Measurements from ENCODE around the gene PLXNA4. TPM values are rescaled to one million over a fixed set of nuclear protein-coding genes. Genes with fewer than 3 reads are reported as not detected.

PLXNA4 gene
- total RNA-seq, 2 donors from 2014 or later: 9.5 to 18.0 TPM

DNA sequence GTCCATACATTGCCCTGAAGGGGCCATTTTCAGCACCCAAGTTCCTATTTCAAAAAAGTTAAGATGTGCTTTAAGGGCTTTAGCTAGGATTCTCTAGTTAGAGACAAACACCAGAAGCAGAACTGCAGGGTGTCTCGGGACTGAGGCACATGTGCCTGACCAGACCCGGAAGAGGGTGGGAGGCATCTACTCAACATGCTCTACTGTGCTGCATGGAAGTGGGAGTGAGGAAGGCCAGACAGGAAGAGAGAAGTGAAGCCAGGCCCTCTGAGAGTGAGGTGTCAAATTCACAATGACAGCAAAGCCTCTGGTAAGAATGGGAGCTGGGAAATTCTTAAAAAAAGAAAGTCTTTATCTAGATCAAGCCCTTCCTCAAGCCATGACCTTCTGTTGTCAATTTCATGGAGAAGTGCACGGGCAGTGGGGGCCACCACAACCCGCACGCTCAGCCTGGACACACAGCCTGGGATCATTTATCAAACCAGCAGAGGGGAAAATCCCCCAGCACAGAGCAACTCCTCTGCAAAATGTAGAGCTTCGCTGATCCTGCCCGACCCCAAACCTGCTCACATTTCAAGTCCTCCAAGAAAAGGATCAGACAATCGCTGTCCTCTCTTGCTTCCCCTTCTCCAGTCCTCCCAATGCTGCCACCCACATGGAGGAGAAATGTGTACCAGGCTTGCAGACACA is 38.7 kb downstream of the PLXNA4 start:
- Histone ChIP-seq H3K27ac (no peak overlapping the region), H3K36me3 (no peaks in the 10 kb centered on the region), H3K4me1 (peaks cover 0 to 13% of the 10 kb centered on the region in 2 donors), H3K27me3 (no peaks in the 10 kb centered on the region), H3K4me3 (no peak overlapping the region), H3K9me3 (no peaks in the 10 kb centered on the region)
- DNase-seq (ENCODE audit: low spot score): no peak
- TF ChIP-seq, protein P1, sequence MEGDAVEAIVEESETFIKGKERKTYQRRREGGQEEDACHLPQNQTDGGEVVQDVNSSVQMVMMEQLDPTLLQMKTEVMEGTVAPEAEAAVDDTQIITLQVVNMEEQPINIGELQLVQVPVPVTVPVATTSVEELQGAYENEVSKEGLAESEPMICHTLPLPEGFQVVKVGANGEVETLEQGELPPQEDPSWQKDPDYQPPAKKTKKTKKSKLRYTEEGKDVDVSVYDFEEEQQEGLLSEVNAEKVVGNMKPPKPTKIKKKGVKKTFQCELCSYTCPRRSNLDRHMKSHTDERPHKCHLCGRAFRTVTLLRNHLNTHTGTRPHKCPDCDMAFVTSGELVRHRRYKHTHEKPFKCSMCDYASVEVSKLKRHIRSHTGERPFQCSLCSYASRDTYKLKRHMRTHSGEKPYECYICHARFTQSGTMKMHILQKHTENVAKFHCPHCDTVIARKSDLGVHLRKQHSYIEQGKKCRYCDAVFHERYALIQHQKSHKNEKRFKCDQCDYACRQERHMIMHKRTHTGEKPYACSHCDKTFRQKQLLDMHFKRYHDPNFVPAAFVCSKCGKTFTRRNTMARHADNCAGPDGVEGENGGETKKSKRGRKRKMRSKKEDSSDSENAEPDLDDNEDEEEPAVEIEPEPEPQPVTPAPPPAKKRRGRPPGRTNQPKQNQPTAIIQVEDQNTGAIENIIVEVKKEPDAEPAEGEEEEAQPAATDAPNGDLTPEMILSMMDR (IDR thresholded peaks at IDR 0.05): no peak

DNA sequence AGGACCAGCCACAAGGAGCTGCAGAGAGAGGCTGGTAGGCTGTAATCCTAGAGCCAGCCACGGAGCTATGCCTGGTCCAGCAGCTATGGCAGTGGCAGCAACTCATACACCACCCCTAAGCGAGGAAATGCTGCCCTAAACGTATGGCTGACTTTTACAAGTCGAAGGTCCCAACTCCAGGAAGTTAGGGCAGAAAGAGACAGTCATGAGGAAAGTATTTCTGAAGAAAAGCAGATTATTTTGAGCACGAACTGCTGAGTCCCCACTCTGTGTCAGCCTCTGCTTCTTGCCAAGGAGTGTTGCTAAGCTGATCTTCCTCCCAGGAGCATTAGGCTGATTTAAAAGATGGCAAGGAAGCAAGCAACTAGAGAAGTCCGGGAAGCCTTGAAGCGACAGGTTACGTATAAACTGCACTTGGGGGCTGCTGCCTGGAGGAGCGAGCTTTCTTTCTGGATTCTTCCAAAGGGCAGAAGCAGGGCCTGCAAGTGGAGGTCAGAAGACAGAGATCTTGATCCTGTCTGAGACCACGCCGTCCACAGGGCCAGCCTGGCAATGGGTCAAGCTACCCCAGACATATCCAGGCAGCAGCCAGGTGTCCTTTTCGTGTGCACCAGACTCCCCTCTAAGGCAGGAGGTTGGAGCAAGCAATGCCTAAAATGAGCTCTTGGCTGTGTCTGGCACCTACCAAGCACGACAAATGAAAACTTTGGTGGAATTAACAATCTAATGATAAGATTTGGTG is 39.4 kb downstream of the PLXNA4 start:
- Histone ChIP-seq H3K4me1 (peaks cover 0 to 13% of the 10 kb centered on the region in 2 donors), H3K9me3 (no peaks in the 10 kb centered on the region), H3K27ac (no peak overlapping the region), H3K27me3 (no peaks in the 10 kb centered on the region), H3K4me3 (no peak overlapping the region), H3K36me3 (no peaks in the 10 kb centered on the region)
- TF ChIP-seq, protein P1 (IDR thresholded peaks at IDR 0.05): no peak
- DNase-seq (ENCODE audit: low spot score): no peak

DNA sequence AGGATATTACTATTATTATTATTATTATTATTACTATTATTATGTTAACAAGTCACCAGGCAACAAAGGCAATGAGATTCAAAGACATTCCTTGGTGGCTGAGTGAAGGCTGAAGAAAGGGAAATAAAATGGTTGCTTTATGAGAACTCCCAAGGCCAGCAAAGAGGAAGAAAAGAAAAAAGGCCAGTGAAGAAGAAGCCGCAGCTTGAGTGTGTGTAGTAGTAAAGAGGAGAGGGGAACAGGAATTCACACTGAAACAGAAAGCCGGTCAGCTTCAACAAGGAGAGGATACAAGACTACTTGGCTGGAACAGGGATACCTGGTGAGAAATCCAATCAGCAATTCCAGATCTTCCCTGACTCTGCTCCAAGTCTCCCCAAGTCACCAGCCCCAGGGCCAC is 42.4 kb downstream of the PLXNA4 start:
- peaks cover 0 to 13% of the 10 kb centered on the region in 2 donors for H3K4me1 ChIP-seq
- no peak overlapping the region for H3K4me3 ChIP-seq
- no peaks in the 10 kb centered on the region for H3K36me3 ChIP-seq
- no peaks in the 10 kb centered on the region for H3K9me3 ChIP-seq
- H3K27ac ChIP-seq: no peak overlapping the region
- TF ChIP-seq, protein P1 (IDR thresholded peaks at IDR 0.05): no peak
- no peaks in the 10 kb centered on the region for H3K27me3 ChIP-seq
- no peak for DNase-seq (ENCODE audit: low spot score)

DNA sequence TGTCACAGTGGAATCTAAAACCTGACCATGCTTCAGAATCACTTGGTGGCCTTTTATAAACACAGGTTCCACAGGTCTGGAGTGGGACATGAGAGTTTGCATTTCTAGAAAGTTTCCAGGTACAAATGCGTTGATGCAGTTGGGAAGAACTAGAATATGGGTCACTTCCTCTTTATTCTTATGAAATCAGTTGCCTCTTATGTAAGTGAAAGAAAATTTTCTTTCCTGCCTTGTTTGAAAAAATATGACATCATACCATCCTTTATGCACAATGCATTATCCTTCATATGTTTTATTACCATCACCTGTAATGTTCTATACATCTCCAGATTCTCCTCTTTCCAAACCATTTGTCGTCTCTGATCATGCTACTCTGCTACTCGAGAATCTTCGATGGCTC is 44.0 kb downstream of the PLXNA4 start:
- Histone ChIP-seq H3K36me3 (no peaks in the 10 kb centered on the region), H3K4me1 (peaks cover 0 to 5% of the 10 kb centered on the region in 2 donors), H3K9me3 (no peaks in the 10 kb centered on the region), H3K27me3 (no peaks in the 10 kb centered on the region), H3K4me3 (no peak overlapping the region), H3K27ac (no peak overlapping the region)
- TF ChIP-seq, protein P1 (IDR thresholded peaks at IDR 0.05): no peak
- no peak for DNase-seq (ENCODE audit: low spot score)

DNA sequence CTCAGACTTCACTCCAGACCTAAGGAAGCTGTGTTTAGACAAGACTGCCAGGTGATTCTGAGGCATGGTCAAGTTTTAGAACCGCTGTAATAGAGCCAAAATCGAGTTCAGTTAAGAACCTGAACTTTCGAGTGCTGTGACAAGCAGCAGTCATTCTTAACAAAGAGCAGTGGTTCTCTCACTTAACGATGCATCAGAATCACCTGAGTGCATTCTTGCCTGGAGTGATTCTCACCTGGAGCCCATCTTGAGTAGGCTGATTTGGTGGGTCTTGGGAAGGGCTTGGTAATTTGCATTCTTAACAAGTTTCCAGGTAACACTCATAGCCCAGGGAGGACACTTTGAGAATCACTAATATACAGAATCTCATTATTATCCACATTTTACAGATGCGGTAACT is 44.7 kb downstream of the PLXNA4 start:
- Histone ChIP-seq H3K4me1 (no peaks in the 10 kb centered on the region), H3K4me3 (no peak overlapping the region), H3K9me3 (no peaks in the 10 kb centered on the region), H3K36me3 (no peaks in the 10 kb centered on the region), H3K27me3 (no peaks in the 10 kb centered on the region), H3K27ac (no peak overlapping the region)
- TF ChIP-seq, protein P1 (IDR thresholded peaks at IDR 0.05): no peak
- no peak for DNase-seq (ENCODE audit: low spot score)

All from right atrium auricular region (tissue), 2 donors.